Neural progenitor cell (in vitro differentiated cells): ENCODE results near the gene BECN2. TPM values are rescaled to one million over a fixed set of nuclear protein-coding genes. Genes with fewer than 3 reads are reported as not detected.

Experiments used
- DNase-seq: peaks from one replicate; pipeline ENCODE4 v3.0.0-alpha.2; 2016; ENCODE audit warnings: low spot score
- H2AFZ ChIP-seq: fragments of 200-600 bp; sonication (generic); replicated peaks from 2 replicates; pipeline ENCODE4 v1.6.1; 2016; ENCODE audit warnings: antibody characterized with exemption
- H3F3A ChIP-seq: fragments of 200-600 bp; sonication (generic); 2 replicates; pipeline ENCODE4 v1.6.1; 2016; ENCODE audit warnings: antibody characterized with exemption, low read depth
- H3K27ac ChIP-seq: fragments of 200-600 bp; sonication (generic); 2 replicates; pipeline ENCODE4 v1.5.1; 2016; ENCODE audit warnings: mild to moderate bottlenecking
- H3K27me3 ChIP-seq: fragments of 200-600 bp; sonication (generic); 2 replicates; pipeline ENCODE4 v1.6.1; 2016; ENCODE audit warnings: mild to moderate bottlenecking, moderate library complexity
- H3K36me3 ChIP-seq: fragments of 200-600 bp; sonication (generic); 2 replicates; pipeline ENCODE4 v1.5.1; 2016
- H3K4me1 ChIP-seq: fragments of 200-600 bp; sonication (generic); 2 replicates; pipeline ENCODE4 v1.6.1; 2016; ENCODE audit warnings: mixed run types
- H3K4me2 ChIP-seq: fragments of 200-600 bp; sonication (generic); 2 replicates; pipeline ENCODE4 v1.6.1; 2016
- H3K4me3 ChIP-seq: fragments of 200-600 bp; sonication (generic); 2 replicates; pipeline ENCODE4 v1.5.1; 2016
- H3K79me2 ChIP-seq: fragments of 200-600 bp; sonication (generic); 2 replicates; pipeline ENCODE4 v1.6.1; 2016; ENCODE audit warnings: low read depth
- H3K9ac ChIP-seq: fragments of 200-600 bp; sonication (generic); 2 replicates; pipeline ENCODE4 v1.6.1; 2016
- H3K9me3 ChIP-seq: fragments of 200-600 bp; sonication (generic); 2 replicates; pipeline ENCODE4 v1.5.1; 2016; ENCODE audit warnings: low read depth
- H4K20me1 ChIP-seq: fragments of 200-600 bp; sonication (generic); 2 replicates; pipeline ENCODE4 v1.6.1; 2016; ENCODE audit warnings: low read depth
- H3K27ac Mint-ChIP-seq: 3 replicates; pipeline ENCODE4 v1.8.0; 2021; ENCODE audit warnings: mixed read lengths
- H3K27me3 Mint-ChIP-seq: 2 replicates; pipeline ENCODE4 v1.8.0; 2022; ENCODE audit warnings: low read depth, mild to moderate bottlenecking, inconsistent platforms, moderate library complexity, mixed read lengths; ENCODE audit not compliant: insufficient read depth
- H3K36me3 Mint-ChIP-seq: 3 replicates; pipeline ENCODE4 v1.8.0; 2021; ENCODE audit warnings: mixed read lengths
- H3K4me1 Mint-ChIP-seq: 3 replicates; pipeline ENCODE4 v1.8.0; 2021; ENCODE audit warnings: mixed read lengths
- H3K4me3 Mint-ChIP-seq: 3 replicates; pipeline ENCODE4 v1.8.0; 2021; ENCODE audit warnings: mild to moderate bottlenecking, moderate library complexity, mixed read lengths
- H3K9me3 Mint-ChIP-seq: 3 replicates; pipeline ENCODE4 v1.8.0; 2020; ENCODE audit warnings: mixed read lengths
- CTCF ChIP-seq: fragments of 200-600 bp; sonication (generic); IDR thresholded peaks from 2 replicates; pipeline ENCODE4 v1.5.1; 2017; ENCODE audit warnings: antibody characterized with exemption, mild to moderate bottlenecking
- EZH2 ChIP-seq: fragments of 200-600 bp; sonication (generic); IDR thresholded peaks from 2 replicates; pipeline ENCODE4 v1.6.1; 2017; ENCODE audit warnings: antibody characterized with exemption, mild to moderate bottlenecking, moderate library complexity
- EZH2phosphoT487 ChIP-seq: fragments of 200-600 bp; sonication (generic); IDR thresholded peaks from 2 replicates; pipeline ENCODE4 v1.6.1; 2017; ENCODE audit warnings: antibody characterized with exemption
- total RNA-seq: library from RNA; depleted of rRNA; stranded (reverse); fragments of >200 nt; gene quantifications from 2 replicates; pipeline ENCODE4 v1.2.3, GENCODE V29; 2015; ENCODE audit warnings: low replicate concordance

Gene BECN2
- total RNA-seq, 1 donor from 2014 or later = not detected

- no peak overlapping the region for H3K4me3 Mint-ChIP-seq
- no peak overlapping the region for H2AFZ ChIP-seq
Observed at GRCh38 chr1:241927321-241927720, 30.2 kb upstream of the BECN2 start.

GRCh38 chr1:241932845-241933244, 24.7 kb upstream of the BECN2 start:
- peaks cover 22% of the 10 kb centered on the region for H3K4me1 ChIP-seq
- H3K9ac ChIP-seq = no peak overlapping the region
- no peaks in the 10 kb centered on the region for H3K36me3 ChIP-seq
- Mint-ChIP-seq H3K36me3 (no peaks in the 10 kb centered on the region), H3K4me3 (peak overlapping the region; percentile 35), H3K27ac (peak overlapping the region; percentile 95), H3K4me1 (peaks cover 40% of the 10 kb centered on the region), H3K9me3 (no peaks in the 10 kb centered on the region), H3K27me3 (peaks cover 5% of the 10 kb centered on the region)
- no peaks in the 10 kb centered on the region for H3K27me3 ChIP-seq
- peaks cover 4% of the 10 kb centered on the region for H4K20me1 ChIP-seq
- no peaks in the 10 kb centered on the region for H3K79me2 ChIP-seq
- H2AFZ ChIP-seq = no peak overlapping the region
- no peak overlapping the region for H3K4me2 ChIP-seq
- H3K9me3 ChIP-seq = no peaks in the 10 kb centered on the region
- no peak overlapping the region for H3K27ac ChIP-seq
- peaks cover 23% of the 10 kb centered on the region for H3F3A ChIP-seq
- peak; percentile 29 for DNase-seq
- no peak overlapping the region for H3K4me3 ChIP-seq
- TF ChIP-seq CTCF (no peak), EZH2phosphoT487 (no peak), EZH2 (no peak)

More at GRCh38 chr1:241927321-241927720, 30.2 kb upstream of the BECN2 start:
- Mint-ChIP-seq H3K36me3 (peaks cover 2% of the 10 kb centered on the region), H3K9me3 (no peaks in the 10 kb centered on the region), H3K27me3 (peaks cover 2% of the 10 kb centered on the region), H3K27ac (peak overlapping the region; percentile 89), H3K4me1 (peaks cover 28% of the 10 kb centered on the region)
- H3K9ac ChIP-seq = no peak overlapping the region
- no peak overlapping the region for H3K27ac ChIP-seq
- no peak overlapping the region for H3K4me2 ChIP-seq
- no peaks in the 10 kb centered on the region for H3K36me3 ChIP-seq
- no peak for DNase-seq
- H3K27me3 ChIP-seq = no peaks in the 10 kb centered on the region
- no peak for TF ChIP-seq CTCF
- no peaks in the 10 kb centered on the region for H4K20me1 ChIP-seq
- no peaks in the 10 kb centered on the region for H3F3A ChIP-seq
- H3K4me3 ChIP-seq = no peak overlapping the region
- H3K9me3 ChIP-seq = no peaks in the 10 kb centered on the region
- no peaks in the 10 kb centered on the region for H3K79me2 ChIP-seq
- H3K4me1 ChIP-seq = peaks cover 5% of the 10 kb centered on the region

- Mint-ChIP-seq H3K4me1 (peaks cover 40% of the 10 kb centered on the region), H3K4me3 (peak overlapping the region; percentile 22), H3K27me3 (peaks cover 8% of the 10 kb centered on the region), H3K27ac (peak overlapping the region; percentile 95), H3K36me3 (no peaks in the 10 kb centered on the region), H3K9me3 (peaks cover 11% of the 10 kb centered on the region)
- no peaks in the 10 kb centered on the region for H3K79me2 ChIP-seq
- H3K4me3 ChIP-seq = no peak overlapping the region
- no peaks in the 10 kb centered on the region for H3K27me3 ChIP-seq
- peaks cover 4% of the 10 kb centered on the region for H4K20me1 ChIP-seq
- H3K36me3 ChIP-seq = no peaks in the 10 kb centered on the region
- peaks cover 23% of the 10 kb centered on the region for H3F3A ChIP-seq
- peak overlapping the region; percentile 33 for H3K4me2 ChIP-seq
- no peak for TF ChIP-seq EZH2
- TF ChIP-seq EZH2phosphoT487 = no peak
- TF ChIP-seq CTCF = no peak
- peaks cover 8% of the 10 kb centered on the region for H3K9me3 ChIP-seq
- H2AFZ ChIP-seq = no peak overlapping the region
- H3K27ac ChIP-seq = no peak overlapping the region
- DNase-seq = peak; percentile 76
- peaks cover 22% of the 10 kb centered on the region for H3K4me1 ChIP-seq
- no peak overlapping the region for H3K9ac ChIP-seq
Observed at GRCh38 chr1:241934201-241934848, 23.2 kb upstream of the BECN2 start.
